Stimulated activated CD8-positive, alpha-beta memory T cell treated with anti-CD3 and anti-CD28 coated beads, Interleukin-4, amount 100 ng/mL, for 1 hour (primary cell): ENCODE data around the gene NEMP1.
"Not testable (repeated sequence)": the region's sequence is repeated elsewhere in the genome, so short reads cannot be mapped to it uniquely, and the experiment has no call there.

Source experiments
- DNase-seq, 2 donors: peaks; one replicate each; pipeline ENCODE4 v3.0.0-alpha.2; 2020; ENCODE audit warnings: low read depth in 2 of 2, low spot score in 1 of 2

The NEMP1 gene

GRCh38 chr12:57031138-57031725 is 47.4 kb downstream of the NEMP1 start:
- DNase-seq: no peak

GRCh38 chr12:57029457-57029856 is 49.1 kb downstream of the NEMP1 start:
- DNase-seq: no peak

GRCh38 chr12:57027805-57028153 is 50.8 kb downstream of the NEMP1 start:
- DNase-seq: no peak

GRCh38 chr12:57027011-57027804 is 51.4 kb downstream of the NEMP1 start:
- no peak for DNase-seq

- no peak for DNase-seq
Observed at GRCh38 chr12:57025196-57025595, 53.4 kb downstream of the NEMP1 start.

- DNase-seq: not testable (repeated sequence)
Observed at GRCh38 chr12:57022324-57022723, 56.3 kb downstream of the NEMP1 start.

GRCh38 chr12:57019983-57020719 is 58.4 kb downstream of the NEMP1 start:
- DNase-seq: no peak

- no peak for DNase-seq
Observed at GRCh38 chr12:57018906-57019305, 59.7 kb downstream of the NEMP1 start.

GRCh38 chr12:57018353-57018752 is 60.2 kb downstream of the NEMP1 start:
- DNase-seq: not testable (repeated sequence)

GRCh38 chr12:57016348-57016747 is 62.2 kb downstream of the NEMP1 start, which contains the start of gene TAC3:
TAC3 (minus strand) TSS chr12:57016529; CDS start chr12:57015797, 732 bp downstream.
- DNase-seq: no peak

GRCh38 chr12:57012600-57013465 is 65.8 kb downstream of the NEMP1 start:
- no peak for DNase-seq

GRCh38 chr12:57011438-57012424 is 66.9 kb downstream of the NEMP1 start:
- DNase-seq: no peak

GRCh38 chr12:57010627-57011247 is 67.9 kb downstream of the NEMP1 start:
- DNase-seq: no peak

GRCh38 chr12:57009949-57010626 is 68.5 kb downstream of the NEMP1 start:
- DNase-seq: no peak

- DNase-seq: no peak
Observed at GRCh38 chr12:57008178-57008577, 70.4 kb downstream of the NEMP1 start.

GRCh38 chr12:57006809-57007475 is 71.6 kb downstream of the NEMP1 start:
- DNase-seq: no peak

GRCh38 chr12:57005980-57006808 is 72.4 kb downstream of the NEMP1 start, which contains the start of gene ZBTB39:
ZBTB39 (minus strand) TSS chr12:57006546; CDS start chr12:57004917, 1,629 bp downstream.
- DNase-seq: peak; percentile 16 to 45
